ENCODE data around the gene ARHGAP24.

Gene ARHGAP24

GRCh38 chr4:85495621-85496020, 20.7 kb downstream of the ARHGAP24 start:
- no peak for TF ChIP-seq CTCF (IDR thresholded peaks at IDR 0.05)
- H3K9me3 ChIP-seq: no peaks in the 10 kb centered on the region
- no peak overlapping the region for H3K27ac ChIP-seq
- H3K36me3 ChIP-seq: no peaks in the 10 kb centered on the region
- no peak overlapping the region for H3K4me3 ChIP-seq (ENCODE audit: low read depth in 1 of 2, low read length in 1 of 2)
- no peaks in the 10 kb centered on the region for H3K27me3 ChIP-seq
- peaks cover 30 to 33% of the 10 kb centered on the region in 2 experiments for H3K4me1 ChIP-seq (ENCODE audit: control insufficient read depth in 1 of 2, insufficient read depth in 1 of 2, low read depth in 1 of 2, low read length in 1 of 2)

DNA sequence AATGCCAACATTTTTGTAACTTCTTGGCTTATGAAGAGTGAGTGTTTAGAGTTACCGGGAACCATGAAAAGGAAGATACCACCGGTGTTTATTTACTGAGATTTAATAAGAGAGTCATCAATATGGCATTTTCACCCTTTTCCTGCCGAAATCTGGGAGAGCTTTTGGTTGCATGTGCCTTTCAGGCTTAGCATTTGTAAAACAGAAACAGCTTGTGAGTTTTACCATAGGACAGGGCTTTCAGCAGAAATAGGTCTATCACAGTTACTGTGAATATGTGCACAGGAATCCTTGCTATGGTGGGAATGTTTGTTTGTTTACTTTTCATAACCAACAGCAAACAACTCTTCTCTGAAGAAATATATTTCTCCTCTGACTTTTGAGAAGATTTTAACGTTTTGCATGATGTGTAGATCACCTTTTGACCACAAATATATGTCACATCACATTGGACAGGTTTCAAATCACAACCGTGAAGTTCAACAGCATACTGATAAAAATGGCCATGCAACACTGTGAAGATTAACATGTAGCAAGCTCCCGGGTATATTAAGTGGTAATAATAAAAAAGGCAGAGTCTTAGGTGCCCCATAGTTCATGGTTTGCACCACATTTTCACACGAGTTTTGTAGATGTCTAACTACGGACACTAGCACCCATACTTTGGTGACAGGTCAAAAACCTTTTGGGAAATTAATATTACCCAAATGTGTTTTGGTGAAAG, 21.3 kb downstream of the ARHGAP24 start:
- Histone ChIP-seq H3K4me3 (ENCODE audit: low read depth in 1 of 2, low read length in 1 of 2) (no peak overlapping the region), H3K9me3 (no peaks in the 10 kb centered on the region)

DNA sequence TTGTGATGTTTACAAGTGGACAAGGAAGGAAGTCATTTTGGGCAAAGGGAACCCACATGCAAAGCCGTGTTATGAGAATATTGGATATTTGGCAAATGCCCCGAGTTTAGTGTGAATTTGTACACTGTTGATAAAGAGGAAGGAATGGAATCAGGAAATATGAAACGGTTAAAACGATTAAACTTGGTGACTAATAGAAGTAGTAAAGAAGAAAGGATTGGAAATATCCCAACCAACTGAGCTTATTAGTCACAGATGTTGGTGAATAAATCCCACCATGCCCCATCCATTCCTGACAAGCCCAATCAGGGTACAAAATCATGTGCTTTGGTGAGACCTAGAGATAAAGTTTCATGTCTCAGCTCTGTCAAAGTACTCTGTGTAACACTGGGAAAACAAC, 22.0 kb downstream of the ARHGAP24 start:
- H3K27ac ChIP-seq: peak overlapping the region; percentile 12
- H3K9me3 ChIP-seq: no peaks in the 10 kb centered on the region
- no peaks in the 10 kb centered on the region for H3K27me3 ChIP-seq
- TF ChIP-seq CTCF (IDR thresholded peaks at IDR 0.05): no peak
- H3K4me3 ChIP-seq (ENCODE audit: low read depth in 1 of 2, low read length in 1 of 2): no peak overlapping the region
- H3K36me3 ChIP-seq: no peaks in the 10 kb centered on the region
- peaks cover 30 to 37% of the 10 kb centered on the region in 2 experiments for H3K4me1 ChIP-seq (ENCODE audit: control insufficient read depth in 1 of 2, insufficient read depth in 1 of 2, low read depth in 1 of 2, low read length in 1 of 2)

More for the DNA sequence above, 21.3 kb downstream of the ARHGAP24 start:
- Histone ChIP-seq H3K36me3 (no peaks in the 10 kb centered on the region), H3K4me1 (ENCODE audit: control insufficient read depth in 1 of 2, insufficient read depth in 1 of 2, low read depth in 1 of 2, low read length in 1 of 2) (peaks cover 30 to 37% of the 10 kb centered on the region in 2 experiments), H3K27me3 (no peaks in the 10 kb centered on the region), H3K27ac (peak overlapping the region; percentile 12)
- no peak for TF ChIP-seq CTCF (IDR thresholded peaks at IDR 0.05)

GRCh38 chr4:85498068-85498733, 23.3 kb downstream of the ARHGAP24 start:
- no peaks in the 10 kb centered on the region for H3K36me3 ChIP-seq
- H3K4me3 ChIP-seq (ENCODE audit: low read depth in 1 of 2, low read length in 1 of 2): peak overlapping the region in 1 of 2 experiments; percentile 25
- TF ChIP-seq CTCF (IDR thresholded peaks at IDR 0.05): no peak
- peak overlapping the region; percentile 74 for H3K27ac ChIP-seq
- no peaks in the 10 kb centered on the region for H3K27me3 ChIP-seq
- peaks cover 30 to 37% of the 10 kb centered on the region in 2 experiments for H3K4me1 ChIP-seq (ENCODE audit: control insufficient read depth in 1 of 2, insufficient read depth in 1 of 2, low read depth in 1 of 2, low read length in 1 of 2)
- no peaks in the 10 kb centered on the region for H3K9me3 ChIP-seq

- H3K9me3 ChIP-seq: no peaks in the 10 kb centered on the region
- no peak overlapping the region for H3K4me3 ChIP-seq (ENCODE audit: low read depth in 1 of 2, low read length in 1 of 2)
- H3K27ac ChIP-seq: peak overlapping the region; percentile 74
- H3K4me1 ChIP-seq (ENCODE audit: control insufficient read depth in 1 of 2, insufficient read depth in 1 of 2, low read depth in 1 of 2, low read length in 1 of 2): peaks cover 30 to 37% of the 10 kb centered on the region in 2 experiments
- no peak for TF ChIP-seq CTCF (IDR thresholded peaks at IDR 0.05)
- no peaks in the 10 kb centered on the region for H3K36me3 ChIP-seq
- H3K27me3 ChIP-seq: no peaks in the 10 kb centered on the region
Observed at GRCh38 chr4:85499573-85499972, 24.6 kb downstream of the ARHGAP24 start.

Data from neutrophil (primary cell).